H1 (cell line): ENCODE data around the gene ACTC1. TPM values are rescaled to one million over a fixed set of nuclear protein-coding genes. Genes with fewer than 3 reads are reported as not detected.

Experiments
- CTCF ChIA-PET: fragments of 300-600 bp; sonication (Branson Sonifier 250); formaldehyde crosslinking; loops from one replicate; lab custom pipeline; 2021; ENCODE audit not compliant: partially characterized antibody; lab: Charles Lee
- POLR2A ChIA-PET: fragments of 300-600 bp; sonication (Branson Sonifier 250); formaldehyde crosslinking; loops from one replicate; lab custom pipeline; 2021; ENCODE audit warnings: inconsistent platforms; ENCODE audit not compliant: partially characterized antibody; lab: Charles Lee
- DNase-seq, 2 experiments: peaks; one replicate each; pipeline versions ENCODE4 v3.0.0 to v3.0.0-alpha.2; 2010 to 2022; ENCODE audit warnings: low spot score in 2 of 2, low read depth in 1 of 2, mixed read lengths in 1 of 2
- FAIRE-seq: peaks from 2 replicates; lab custom pipeline; 2011; peaks lifted over from hg19 to GRCh38; lab: Jason Lieb, UNC
- H2AFZ ChIP-seq: 2 replicates; pipeline ENCODE4 v1.8.1; 2012; ENCODE audit warnings: low read length, inconsistent platforms
- H2AK5ac ChIP-seq: 2 replicates; pipeline ENCODE4 v1.6.1; 2013; ENCODE audit warnings: low read depth, low read length
- H2BK120ac ChIP-seq: replicated peaks from 2 replicates; pipeline ENCODE3; 2013; ENCODE audit warnings: low read depth, low read length, inconsistent platforms
- H2BK12ac ChIP-seq: 2 replicates; pipeline ENCODE4 v1.6.1; 2013; ENCODE audit warnings: low read depth, low read length
- H2BK15ac ChIP-seq: 2 replicates; pipeline ENCODE4 v1.6.1; 2013; ENCODE audit warnings: low read length
- H2BK20ac ChIP-seq: 2 replicates; pipeline ENCODE4 v1.6.1; 2013; ENCODE audit warnings: low read length
- H2BK5ac ChIP-seq: 2 replicates; pipeline ENCODE4 v1.6.1; 2013; ENCODE audit warnings: low read depth, low read length
- H3K14ac ChIP-seq: 2 replicates; pipeline ENCODE4 v1.6.1; 2013; ENCODE audit warnings: inconsistent platforms; ENCODE audit not compliant: insufficient read length
- H3K18ac ChIP-seq: 2 replicates; pipeline ENCODE4 v1.6.1; 2013; ENCODE audit warnings: low read length; ENCODE audit errors: extremely low read depth
- H3K23ac ChIP-seq: 2 replicates; pipeline ENCODE4 v1.6.1; 2013; ENCODE audit warnings: inconsistent platforms; ENCODE audit not compliant: insufficient read length
- H3K23me2 ChIP-seq: 2 replicates; pipeline ENCODE4 v1.6.1; 2013; ENCODE audit warnings: low read depth, low read length
- H3K27ac ChIP-seq: 2 replicates; pipeline ENCODE4 v1.6.1; 2011; ENCODE audit warnings: low read depth, low read length, inconsistent platforms
- H3K27me3 ChIP-seq, 4 experiments: replicated peaks in 1 of 4; 1 replicate in 1 of 4; 2 replicates in 3 of 4; pipeline versions ENCODE4 v1.6.1 to v1.8.1; 2011 to 2013; ENCODE audit warnings: low read length in 3 of 4, mild to moderate bottlenecking in 3 of 4, inconsistent platforms in 2 of 4, mixed read lengths in 2 of 4, moderate library complexity in 1 of 4; ENCODE audit not compliant: control insufficient read depth in 3 of 4, insufficient read depth in 3 of 4; ENCODE audit errors: extremely low read depth in 1 of 4
- H3K36me3 ChIP-seq, 4 experiments: 2 replicates each; pipeline versions ENCODE4 v1.6.1 to v1.8.1; 2011 to 2013; ENCODE audit warnings: mild to moderate bottlenecking in 4 of 4, low read length in 3 of 4, moderate library complexity in 2 of 4, control low read depth in 1 of 4, inconsistent platforms in 1 of 4; ENCODE audit not compliant: insufficient read depth in 4 of 4, control insufficient read depth in 2 of 4
- H3K4ac ChIP-seq: replicated peaks from 2 replicates; pipeline ENCODE3; 2013; ENCODE audit warnings: low read length, low read depth, mixed read lengths, inconsistent platforms; ENCODE audit not compliant: insufficient read length
- H3K4me1 ChIP-seq, 4 experiments: replicated peaks in 1 of 4; 1 replicate in 1 of 4; 2 replicates in 3 of 4; pipeline versions ENCODE4 v1.6.1 to v1.8.1; 2011 to 2013; ENCODE audit warnings: low read length in 3 of 4, inconsistent platforms in 2 of 4, mixed read lengths in 1 of 4; ENCODE audit not compliant: insufficient read depth in 4 of 4, control insufficient read depth in 3 of 4
- H3K4me2 ChIP-seq, 2 experiments: 2 replicates each; pipeline versions ENCODE4 v1.6.1 to v1.8.1; 2011 to 2013; ENCODE audit warnings: low read depth in 2 of 2, low read length in 2 of 2, control low read depth in 1 of 2, inconsistent platforms in 1 of 2, mild to moderate bottlenecking in 1 of 2; ENCODE audit not compliant: insufficient read depth in 1 of 2
- H3K4me3 ChIP-seq, 4 experiments: fragments of 200-600, 300-600 bp in 1 of 4; sonication (generic), shearing (Covaris generic), sonication (Bioruptor Twin) in 1 of 4; 2 replicates each; pipeline versions ENCODE4 v1.5.1 to v1.8.1; 2011 to 2016; ENCODE audit warnings: low read length in 4 of 4, low read depth in 3 of 4, control low read depth in 2 of 4, inconsistent platforms in 2 of 4, mild to moderate bottlenecking in 2 of 4, mixed read lengths in 1 of 4, moderate library complexity in 1 of 4; ENCODE audit not compliant: insufficient read depth in 2 of 4; ENCODE audit errors: extremely low read depth in 1 of 4
- H3K56ac ChIP-seq: replicated peaks from 2 replicates; pipeline ENCODE3; 2013; ENCODE audit warnings: low read depth, mild to moderate bottlenecking, mixed read lengths, low read length, inconsistent platforms; ENCODE audit not compliant: insufficient read length
- H3K79me1 ChIP-seq: 2 replicates; pipeline ENCODE4 v1.6.1; 2013; ENCODE audit warnings: low read depth, low read length, control low read depth
- H3K79me2 ChIP-seq, 2 experiments: 2 replicates each; pipeline versions ENCODE4 v1.6.1 to v1.8.1; 2012 to 2013; ENCODE audit warnings: low read length in 2 of 2, mild to moderate bottlenecking in 2 of 2, inconsistent platforms in 1 of 2; ENCODE audit not compliant: insufficient read depth in 2 of 2, control insufficient read depth in 1 of 2
- H3K9ac ChIP-seq, 4 experiments: replicated peaks in 1 of 4; 1 replicate in 1 of 4; 2 replicates in 3 of 4; pipeline versions ENCODE4 v1.6.1 to v1.8.1; 2011 to 2013; ENCODE audit warnings: low read depth in 3 of 4, low read length in 3 of 4, control low read depth in 2 of 4, mild to moderate bottlenecking in 2 of 4, moderate library complexity in 2 of 4, inconsistent platforms in 1 of 4; ENCODE audit errors: extremely low read depth in 1 of 4
- H3K9me3 ChIP-seq, 2 experiments: 2 replicates each; pipeline versions ENCODE4 v1.6.1 to v1.8.1; 2012 to 2013; ENCODE audit warnings: mild to moderate bottlenecking in 2 of 2, moderate library complexity in 2 of 2, control low read depth in 1 of 2, inconsistent platforms in 1 of 2, low read depth in 1 of 2, low read length in 1 of 2, mixed read lengths in 1 of 2; ENCODE audit not compliant: insufficient read depth in 2 of 2
- H4K20me1 ChIP-seq, 2 experiments: replicated peaks in 1 of 2; 2 replicates each; pipeline versions ENCODE3 to v1.8.1; 2011 to 2013; ENCODE audit warnings: inconsistent platforms in 2 of 2, low read length in 2 of 2, mild to moderate bottlenecking in 1 of 2; ENCODE audit not compliant: insufficient read depth in 2 of 2, control insufficient read depth in 1 of 2
- H4K5ac ChIP-seq: 2 replicates; pipeline ENCODE4 v1.6.1; 2013; ENCODE audit warnings: low read length, low read depth, mixed read lengths, inconsistent platforms; ENCODE audit not compliant: insufficient read length
- H4K8ac ChIP-seq: 2 replicates; pipeline ENCODE4 v1.8.0; 2013; ENCODE audit warnings: mild to moderate bottlenecking, moderate library complexity, low read length, inconsistent platforms; ENCODE audit not compliant: insufficient read depth; ENCODE audit errors: extremely low read depth
- H4K91ac ChIP-seq: replicated peaks from 2 replicates; pipeline ENCODE3; 2013; ENCODE audit warnings: low read length, mixed read lengths, inconsistent platforms; ENCODE audit not compliant: insufficient read length
- EZH2 ChIP-seq: fragments of 200-600 bp; sonication (generic); IDR thresholded peaks from 2 replicates; pipeline ENCODE4 v1.7.1; 2012; ENCODE audit warnings: low read depth, mild to moderate bottlenecking, moderate library complexity, low read length, inconsistent platforms; ENCODE audit not compliant: severe bottlenecking
- FOSL1 ChIP-seq: IDR thresholded peaks from 2 replicates; pipeline ENCODE4 v1.6.1; 2011; ENCODE audit warnings: mild to moderate bottlenecking, low read depth, low read length, moderate library complexity; ENCODE audit not compliant: insufficient read depth
- GABPA ChIP-seq: IDR thresholded peaks from 2 replicates; pipeline ENCODE4 v1.6.1; 2011; ENCODE audit warnings: mild to moderate bottlenecking, low read length, moderate library complexity, borderline replicate concordance; ENCODE audit not compliant: insufficient read depth
- NANOG ChIP-seq: IDR thresholded peaks from 2 replicates; pipeline ENCODE4 v1.6.1; 2011; ENCODE audit warnings: low read length, low read depth, mild to moderate bottlenecking, inconsistent platforms; ENCODE audit not compliant: insufficient read depth, poor library complexity, severe bottlenecking
- POLR2AphosphoS5 ChIP-seq: IDR thresholded peaks from 2 replicates; pipeline ENCODE4 v1.6.1; 2011; ENCODE audit warnings: low read depth, low read length
- RBBP5 ChIP-seq: IDR thresholded peaks from 2 replicates; pipeline ENCODE4 v1.7.1; 2012; ENCODE audit warnings: low read depth, mild to moderate bottlenecking, inconsistent platforms, low read length, moderate library complexity, borderline replicate concordance
- SIN3A ChIP-seq, 2 experiments: IDR thresholded peaks in 1 of 2; conservative IDR thresholded peaks in 1 of 2; 2 replicates each; pipeline ENCODE4 v1.6.1; 2011 to 2012; ENCODE audit warnings: low read length in 2 of 2, improper control_type of control experiment in 1 of 2, low read depth in 1 of 2, mild to moderate bottlenecking in 1 of 2
- TAF7 ChIP-seq: optimal IDR thresholded peaks from 2 replicates; pipeline ENCODE3; 2011; ENCODE audit warnings: low read depth, mild to moderate bottlenecking, inconsistent platforms, low read length, moderate library complexity, borderline replicate concordance
- TEAD4 ChIP-seq: IDR thresholded peaks from 2 replicates; pipeline ENCODE4 v1.6.1; 2012; ENCODE audit warnings: low read depth, low read length, inconsistent platforms, mixed read lengths
- WGBS, 2 experiments: shearing (Covaris generic) in 1 of 2; methylation state at CpG; one replicate each; pipeline versions ENCODE4 v1.1.6 to v1.1.7; 2013 to 2015; ENCODE audit warnings: low lambda C conversion rate in 2 of 2, mixed read lengths in 2 of 2, inconsistent platforms in 1 of 2, low coverage in 1 of 2, missing lambda C conversion rate in 1 of 2; ENCODE audit not compliant: insufficient replicate concordance in 2 of 2, insufficient coverage in 1 of 2, insufficient read length in 1 of 2; ENCODE audit errors: extremely low coverage in 1 of 2, missing lambda C conversion rate in 1 of 2; 5-methylcytosine and 5-hydroxymethylcytosine counted together
- polyA plus RNA-seq, 7 experiments: library from polyadenylated mRNA; depleted of rRNA in 3 of 7; stranded (reverse) in 5 of 7; unstranded in 2 of 7; fragments of >200 nt in 5 of 7; fragments of 200-250 nt in 2 of 7; gene quantifications; 1 replicate in 5 of 7; 2 replicates in 1 of 7; 4 replicates in 1 of 7; pipeline versions ENCODE4 v1.2.1 to v1.2.3, GENCODE V29; 2011 to 2013; ENCODE audit warnings: missing spikeins in 2 of 7, mixed read lengths in 2 of 7
- total RNA-seq: library from RNA; stranded (reverse); fragmentation: NEBNext Ultra II Directional; extraction: Animal tissue kit (Norgen Biotek cat#: 25700); gene quantifications from 2 replicates; pipeline ENCODE4 v1.2.1, GENCODE V29; 2021
- TF ChIP-seq, protein P1 (sequence below): IDR thresholded peaks from 2 replicates; pipeline ENCODE4 v1.6.1; 2012; ENCODE audit warnings: low read length, inconsistent platforms

ACTC1 gene
- total and polyA plus RNA-seq, 2 of the 8 experiments (the other 6 are each of a cell fraction or from before 2014, with no cell fraction given), result 37.6 to 90.0 TPM

DNA sequence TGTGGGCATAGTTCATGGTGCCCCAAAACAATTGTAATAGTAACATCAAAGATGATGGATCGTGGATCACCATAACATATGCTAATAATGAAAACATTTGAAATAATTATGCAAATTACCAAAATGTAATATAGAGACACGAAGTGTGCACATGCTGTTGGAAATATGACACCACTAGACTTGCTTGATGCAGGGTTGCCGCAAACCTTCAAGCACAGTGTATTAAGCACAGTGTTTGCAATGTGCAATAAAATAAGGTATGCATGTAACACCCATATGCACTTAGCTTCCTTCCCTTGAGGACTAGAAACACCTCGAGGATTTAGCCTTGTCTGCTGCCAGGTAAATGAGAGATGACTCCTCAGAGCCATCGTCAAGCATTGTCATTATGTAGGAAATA lies 29.6 kb downstream of the ACTC1 start:
- DNase-seq, result no peak
- no peaks in the 10 kb centered on the region for H4K20me1 ChIP-seq
- H3K18ac ChIP-seq, result no peak overlapping the region
- no peak for FAIRE-seq
- H3K4ac ChIP-seq, result no peak overlapping the region
- H2BK20ac ChIP-seq, result no peak overlapping the region
- H3K23me2 ChIP-seq, result no peaks in the 10 kb centered on the region
- no peak overlapping the region for H3K14ac ChIP-seq
- H3K9me3 ChIP-seq, result no peaks in the 10 kb centered on the region
- H2BK120ac ChIP-seq, result no peak overlapping the region
- no peak overlapping the region for H4K8ac ChIP-seq
- no peak overlapping the region for H4K91ac ChIP-seq
- H3K79me2 ChIP-seq, result no peaks in the 10 kb centered on the region
- H4K5ac ChIP-seq, result no peak overlapping the region
- H3K9ac ChIP-seq, result no peak overlapping the region; a peak in 1 of 7 replicates
- H2BK12ac ChIP-seq, result no peak overlapping the region
- no peaks in the 10 kb centered on the region for H3K79me1 ChIP-seq
- H2AFZ ChIP-seq, result no peak overlapping the region
- H3K27ac ChIP-seq, result no peak overlapping the region
- H2BK5ac ChIP-seq, result no peak overlapping the region
- H3K4me3 ChIP-seq, result no peak overlapping the region
- 92% methylated on average over 5 of the region's 5 CpGs; no CpG with 5 or more reads in 1 of the 2 experiments for WGBS, 2 experiments
- H2AK5ac ChIP-seq, result no peak overlapping the region
- ChIA-PET CTCF (no interaction called here), POLR2A (no interaction called here)
- no peaks in the 10 kb centered on the region for H3K27me3 ChIP-seq
- no peak overlapping the region for H3K4me2 ChIP-seq
- H3K56ac ChIP-seq, result no peak overlapping the region
- peaks cover 0 to 3% (median 2%) of the 10 kb centered on the region in 4 experiments; a peak in 3 of 7 replicates for H3K4me1 ChIP-seq
- H2BK15ac ChIP-seq, result no peak overlapping the region
- H3K23ac ChIP-seq, result no peak overlapping the region
- no peaks in the 10 kb centered on the region for H3K36me3 ChIP-seq
- no peak for TF ChIP-seq TAF7
- no peak for TF ChIP-seq TEAD4
- no peak for TF ChIP-seq POLR2AphosphoS5
- no peak for TF ChIP-seq SIN3A (conservative IDR thresholded peaks at IDR 0.05 in 1 of 2, IDR thresholded peaks at IDR 0.05 in 1 of 2; ENCODE audit: low read depth in 1 of 2, low read length in 2 of 2)
- TF ChIP-seq RBBP5, result no peak
- TF ChIP-seq, protein P1, sequence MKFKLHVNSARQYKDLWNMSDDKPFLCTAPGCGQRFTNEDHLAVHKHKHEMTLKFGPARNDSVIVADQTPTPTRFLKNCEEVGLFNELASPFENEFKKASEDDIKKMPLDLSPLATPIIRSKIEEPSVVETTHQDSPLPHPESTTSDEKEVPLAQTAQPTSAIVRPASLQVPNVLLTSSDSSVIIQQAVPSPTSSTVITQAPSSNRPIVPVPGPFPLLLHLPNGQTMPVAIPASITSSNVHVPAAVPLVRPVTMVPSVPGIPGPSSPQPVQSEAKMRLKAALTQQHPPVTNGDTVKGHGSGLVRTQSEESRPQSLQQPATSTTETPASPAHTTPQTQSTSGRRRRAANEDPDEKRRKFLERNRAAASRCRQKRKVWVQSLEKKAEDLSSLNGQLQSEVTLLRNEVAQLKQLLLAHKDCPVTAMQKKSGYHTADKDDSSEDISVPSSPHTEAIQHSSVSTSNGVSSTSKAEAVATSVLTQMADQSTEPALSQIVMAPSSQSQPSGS, result no peak
- TF ChIP-seq NANOG, result no peak
- no peak for TF ChIP-seq EZH2
- no peak for TF ChIP-seq GABPA
- TF ChIP-seq FOSL1, result no peak
